ENCODE results near the gene BEAN1. TPM values are rescaled to one million over a fixed set of nuclear protein-coding genes. Genes with fewer than 3 reads are reported as not detected.
A peak's percentile ranks its signal among the peaks of the same experiment; 100 is the strongest.

Gene BEAN1
- total RNA-seq, 1 donor = 0.36 TPM

- DNase-seq (ENCODE audit: insufficient read length, low spot score, missing footprints) = peak; percentile 30
- H3K4me2 ChIP-seq (ENCODE audit: insufficient read depth, low read length) = no peak overlapping the region
- H3K27ac ChIP-seq (ENCODE audit: low read depth, low read length) = no peak overlapping the region
- H3K79me2 ChIP-seq (ENCODE audit: insufficient read depth, low read length) = no peaks in the 10 kb centered on the region
- no peaks in the 10 kb centered on the region for H4K20me1 ChIP-seq (ENCODE audit: insufficient read depth, low read length)
- H3K4me1 ChIP-seq (ENCODE audit: insufficient read depth, low read length) = no peaks in the 10 kb centered on the region
- no peak for TF ChIP-seq CTCF (IDR thresholded peaks at IDR 0.05; ENCODE audit: extremely low read depth, low read depth, low read length)
- no peak overlapping the region for H2AFZ ChIP-seq (ENCODE audit: low read length)
- H3K36me3 ChIP-seq (ENCODE audit: insufficient read depth, low read length) = no peaks in the 10 kb centered on the region
- no peak overlapping the region for H3K4me3 ChIP-seq (ENCODE audit: insufficient read depth, low read length)
- H3K27me3 ChIP-seq (ENCODE audit: insufficient read depth, low read length) = peaks cover 10% of the 10 kb centered on the region
- H3K9me3 ChIP-seq (ENCODE audit: low read depth, low read length) = no peaks in the 10 kb centered on the region
Observed at GRCh38 chr16:66455970-66456369, 28.9 kb downstream of the BEAN1 start.

- Histone ChIP-seq H3K27ac (ENCODE audit: low read depth, low read length) (no peak overlapping the region), H3K4me3 (ENCODE audit: insufficient read depth, low read length) (no peak overlapping the region), H4K20me1 (ENCODE audit: insufficient read depth, low read length) (no peaks in the 10 kb centered on the region), H3K4me2 (ENCODE audit: insufficient read depth, low read length) (no peak overlapping the region), H3K36me3 (ENCODE audit: insufficient read depth, low read length) (no peaks in the 10 kb centered on the region), H3K27me3 (ENCODE audit: insufficient read depth, low read length) (peaks cover 16% of the 10 kb centered on the region), H3K79me2 (ENCODE audit: insufficient read depth, low read length) (no peaks in the 10 kb centered on the region), H3K9me3 (ENCODE audit: low read depth, low read length) (no peaks in the 10 kb centered on the region), H2AFZ (ENCODE audit: low read length) (no peak overlapping the region), H3K4me1 (ENCODE audit: insufficient read depth, low read length) (no peaks in the 10 kb centered on the region)
- DNase-seq (ENCODE audit: insufficient read length, low spot score, missing footprints) = peak; percentile 29
- no peak for TF ChIP-seq CTCF (IDR thresholded peaks at IDR 0.05; ENCODE audit: extremely low read depth, low read depth, low read length)
Observed at GRCh38 chr16:66457888-66458287, 30.8 kb downstream of the BEAN1 start.

- no peak overlapping the region for H3K4me3 ChIP-seq (ENCODE audit: insufficient read depth, low read length)
- no peak overlapping the region for H3K27ac ChIP-seq (ENCODE audit: low read depth, low read length)
- H4K20me1 ChIP-seq (ENCODE audit: insufficient read depth, low read length) = no peaks in the 10 kb centered on the region
- H3K4me1 ChIP-seq (ENCODE audit: insufficient read depth, low read length) = no peaks in the 10 kb centered on the region
- TF ChIP-seq CTCF (IDR thresholded peaks at IDR 0.05; ENCODE audit: extremely low read depth, low read depth, low read length) = no peak
- DNase-seq (ENCODE audit: insufficient read length, low spot score, missing footprints) = no peak
- H2AFZ ChIP-seq (ENCODE audit: low read length) = no peak overlapping the region
- no peaks in the 10 kb centered on the region for H3K36me3 ChIP-seq (ENCODE audit: insufficient read depth, low read length)
- no peak overlapping the region for H3K4me2 ChIP-seq (ENCODE audit: insufficient read depth, low read length)
- peaks cover 19% of the 10 kb centered on the region for H3K27me3 ChIP-seq (ENCODE audit: insufficient read depth, low read length)
- H3K79me2 ChIP-seq (ENCODE audit: insufficient read depth, low read length) = no peaks in the 10 kb centered on the region
- H3K9me3 ChIP-seq (ENCODE audit: low read depth, low read length) = no peaks in the 10 kb centered on the region
Observed at GRCh38 chr16:66458292-66458691, 31.2 kb downstream of the BEAN1 start.

GRCh38 chr16:66458853-66459252, 31.8 kb downstream of the BEAN1 start:
- Histone ChIP-seq H4K20me1 (ENCODE audit: insufficient read depth, low read length) (no peaks in the 10 kb centered on the region), H3K4me1 (ENCODE audit: insufficient read depth, low read length) (no peaks in the 10 kb centered on the region), H3K4me2 (ENCODE audit: insufficient read depth, low read length) (no peak overlapping the region), H3K36me3 (ENCODE audit: insufficient read depth, low read length) (no peaks in the 10 kb centered on the region), H3K9me3 (ENCODE audit: low read depth, low read length) (no peaks in the 10 kb centered on the region), H3K79me2 (ENCODE audit: insufficient read depth, low read length) (no peaks in the 10 kb centered on the region), H3K4me3 (ENCODE audit: insufficient read depth, low read length) (no peak overlapping the region), H3K27me3 (ENCODE audit: insufficient read depth, low read length) (peaks cover 25% of the 10 kb centered on the region), H3K27ac (ENCODE audit: low read depth, low read length) (no peak overlapping the region), H2AFZ (ENCODE audit: low read length) (no peak overlapping the region)
- TF ChIP-seq CTCF (IDR thresholded peaks at IDR 0.05; ENCODE audit: extremely low read depth, low read depth, low read length) = no peak
- peak; percentile 14 for DNase-seq (ENCODE audit: insufficient read length, low spot score, missing footprints)

All from osteoblast (primary cell).